Measurements from ENCODE around the gene ZNF468. TPM values are rescaled to one million over a fixed set of nuclear protein-coding genes. Genes with fewer than 3 reads are reported as not detected.

ZNF468 gene
- total RNA-seq (2022; extraction: Qiagen RNA extraction; ENCODE audit: low read depth) = 0.40 to 0.58 TPM (median 0.48 TPM) in 5 replicates

GRCh38 chr19:52857378-52858191 lies at the start of gene ZNF468:
TSS of gene ZNF468 (minus strand) at chr19:52857619. CDS start at chr19:52854272, 3,347 bp downstream.

GRCh38 chr19:52897138-52897935 lies 39.9 kb upstream of the ZNF468 start, which contains the start of gene ZNF320:
TSS of gene ZNF320 (minus strand) at chr19:52897635. CDS start at chr19:52890255, 7,380 bp downstream.

GRCh38 chr19:52821204-52821960 lies 36.0 kb downstream of the ZNF468 start, which contains the start of gene ZNF28:
TSS of gene ZNF28 (minus strand) at chr19:52821633. CDS start at chr19:52817958, 3,675 bp downstream.

Other genes with a start within 250 kb of the ZNF468 start
- gene ZNF83, start 219.3 kb downstream of the ZNF468 start, total RNA-seq (2022; extraction: Qiagen RNA extraction; ENCODE audit: low read depth) = 0.05 to 0.17 TPM (median 0.08 TPM) in 3 of 5 replicates, not detected in the others
- gene ZNF611, start 122.6 kb downstream of the ZNF468 start, total RNA-seq (2022; extraction: Qiagen RNA extraction; ENCODE audit: low read depth) = 2.3 to 3.1 TPM (median 2.4 TPM) in 5 replicates
- 0.05 to 0.16 TPM (median 0.08 TPM) in 4 of 5 replicates, not detected in the other for gene ZNF600, start 70.8 kb downstream of the ZNF468 start, total RNA-seq (2022; extraction: Qiagen RNA extraction; ENCODE audit: low read depth)
- 0.47 to 1.6 TPM (median 1.2 TPM) in 5 replicates for gene ZNF28, start 36.0 kb downstream of the ZNF468 start, total RNA-seq (2022; extraction: Qiagen RNA extraction; ENCODE audit: low read depth)
- gene ZNF320, start 40.0 kb upstream of the ZNF468 start, total RNA-seq (2022; extraction: Qiagen RNA extraction; ENCODE audit: low read depth) = not detected in 5 replicates
- gene ZNF888, start 65.8 kb upstream of the ZNF468 start, total RNA-seq (2022; extraction: Qiagen RNA extraction; ENCODE audit: low read depth) = 0.03 TPM in 1 of 5 replicates, not detected in the others
- 0.26 TPM in 1 of 5 replicates, not detected in the others for gene ZNF816, start 105.3 kb upstream of the ZNF468 start, total RNA-seq (2022; extraction: Qiagen RNA extraction; ENCODE audit: low read depth)
- gene ERVV-1, start 156.3 kb upstream of the ZNF468 start, total RNA-seq (2022; extraction: Qiagen RNA extraction; ENCODE audit: low read depth) = not detected in 5 replicates
- not detected in 5 replicates for gene ERVV-2, start 187.1 kb upstream of the ZNF468 start, total RNA-seq (2022; extraction: Qiagen RNA extraction; ENCODE audit: low read depth)
- 6.4 to 8.4 TPM (median 8.4 TPM) in 5 replicates for gene ZNF160, start 245.8 kb upstream of the ZNF468 start, total RNA-seq (2022; extraction: Qiagen RNA extraction; ENCODE audit: low read depth)

Measured in A549 treated with GW870086 at 1 μM for 4 hours (cell line).